Measurements from ENCODE around the gene SCD5. TPM values are rescaled to one million over a fixed set of nuclear protein-coding genes. Genes with fewer than 3 reads are reported as not detected.

SCD5 gene
- polyA plus RNA-seq, 1 donor from 2014 or later: 212 TPM

GRCh38 chr4:82667761-82668480 lies 130.7 kb downstream of the SCD5 start:
- no peaks in the 10 kb centered on the region for H3K9me3 ChIP-seq (ENCODE audit: low read length)
- no peak overlapping the region for H2AFZ ChIP-seq (ENCODE audit: low read depth, low read length)
- no peak overlapping the region for H3K27ac ChIP-seq (ENCODE audit: low read length)
- no peak for TF ChIP-seq RAD21 (conservative IDR thresholded peaks at IDR 0.05)
- TF ChIP-seq CTCF (IDR thresholded peaks at IDR 0.05; ENCODE audit: poor library complexity, severe bottlenecking): no peak
- no peak for TF ChIP-seq REST (IDR thresholded peaks at IDR 0.05; ENCODE audit: borderline replicate concordance)
- TF ChIP-seq SMC3 (conservative IDR thresholded peaks at IDR 0.05; ENCODE audit: poor library complexity): no peak
- no peak for TF ChIP-seq EP300 (conservative IDR thresholded peaks at IDR 0.05; ENCODE audit: poor library complexity, severe bottlenecking)
- no peak for TF ChIP-seq EZH2 (IDR thresholded peaks at IDR 0.05; ENCODE audit: borderline replicate concordance, insufficient read depth, low read length, poor library complexity, severe bottlenecking)
- TF ChIP-seq TAF1 (IDR thresholded peaks at IDR 0.05; ENCODE audit: low read depth): no peak
- no peak for TF ChIP-seq MXI1 (conservative IDR thresholded peaks at IDR 0.05; ENCODE audit: poor library complexity, severe bottlenecking)
- TF ChIP-seq POLR2AphosphoS5 (IDR thresholded peaks at IDR 0.05): no peak
- H3K79me2 ChIP-seq (replicated peaks; ENCODE audit: insufficient read depth, low read length): peaks cover 5% of the 10 kb centered on the region
- H3K9me2 ChIP-seq (ENCODE audit: insufficient read depth, low read length): no peaks in the 10 kb centered on the region
- no peaks in the 10 kb centered on the region for H4K20me1 ChIP-seq (ENCODE audit: insufficient read depth)
- H3K27me3 ChIP-seq (ENCODE audit: insufficient read depth, low read depth, low read length): no peaks in the 10 kb centered on the region
- H3K9ac ChIP-seq (ENCODE audit: low read length): no peak overlapping the region
- no peak overlapping the region for H3K4me3 ChIP-seq (ENCODE audit: low read length)
- no peak overlapping the region for H3K4me2 ChIP-seq (ENCODE audit: low read length)
- H3K36me3 ChIP-seq (ENCODE audit: insufficient read depth, low read length): peaks cover 4% of the 10 kb centered on the region
- no peaks in the 10 kb centered on the region for H3F3A ChIP-seq (ENCODE audit: insufficient read depth, low read length, poor library complexity, severe bottlenecking)

- H3K27me3 ChIP-seq (ENCODE audit: insufficient read depth, low read depth, low read length): no peaks in the 10 kb centered on the region
- no peaks in the 10 kb centered on the region for H4K20me1 ChIP-seq (ENCODE audit: insufficient read depth)
- H2AFZ ChIP-seq (ENCODE audit: low read depth, low read length): no peak overlapping the region
- no peak overlapping the region for H3K4me3 ChIP-seq (ENCODE audit: low read length)
- peaks cover 4% of the 10 kb centered on the region for H3K36me3 ChIP-seq (ENCODE audit: insufficient read depth, low read length)
- no peaks in the 10 kb centered on the region for H3K9me2 ChIP-seq (ENCODE audit: insufficient read depth, low read length)
- H3K79me2 ChIP-seq (replicated peaks; ENCODE audit: insufficient read depth, low read length): peaks cover 5% of the 10 kb centered on the region
- no peaks in the 10 kb centered on the region for H3F3A ChIP-seq (ENCODE audit: insufficient read depth, low read length, poor library complexity, severe bottlenecking)
- no peak overlapping the region for H3K9ac ChIP-seq (ENCODE audit: low read length)
- no peak for TF ChIP-seq TAF1 (IDR thresholded peaks at IDR 0.05; ENCODE audit: low read depth)
- H3K9me3 ChIP-seq (ENCODE audit: low read length): no peaks in the 10 kb centered on the region
- no peak overlapping the region for H3K27ac ChIP-seq (ENCODE audit: low read length)
- no peak overlapping the region for H3K4me2 ChIP-seq (ENCODE audit: low read length)
Observed at GRCh38 chr4:82666970-82667665, 131.5 kb downstream of the SCD5 start.

All from neural cell (in vitro differentiated cells).